Cardiac muscle cell (in vitro differentiated cells and primary cell): Measurements from ENCODE around the gene SEMA5A. TPM values are rescaled to one million over a fixed set of nuclear protein-coding genes. Genes with fewer than 3 reads are reported as not detected.

Source experiments
- DNase-seq, 2 donors: peaks; one replicate each; pipeline versions ENCODE4 v3.0.0 to v3.0.0-alpha.2; 2010 to 2017; ENCODE audit warnings: low read depth in 1 of 2, low spot score in 1 of 2
- H3K27ac ChIP-seq: fragments of 200-600 bp; sonication (generic); 2 replicates; pipeline ENCODE4 v1.5.1; 2016
- H3K27me3 ChIP-seq: fragments of 200-600 bp; sonication (generic); 2 replicates; pipeline ENCODE4 v1.6.0; 2016; ENCODE audit warnings: control low read depth
- H3K36me3 ChIP-seq: fragments of 200-600 bp; sonication (generic); 2 replicates; pipeline ENCODE4 v1.5.1; 2016; ENCODE audit warnings: control low read depth
- H3K4me1 ChIP-seq: fragments of 200-600 bp; sonication (generic); 2 replicates; pipeline ENCODE4 v1.8.1; 2017; ENCODE audit warnings: low read depth, mild to moderate bottlenecking, mixed run types
- H3K4me3 ChIP-seq: fragments of 200-600 bp; sonication (generic); 2 replicates; pipeline ENCODE4 v1.5.1; 2016; ENCODE audit warnings: mild to moderate bottlenecking
- H3K9me3 ChIP-seq: fragments of 200-600 bp; sonication (generic); 2 replicates; pipeline ENCODE4 v1.5.1; 2017; ENCODE audit warnings: low read depth, mild to moderate bottlenecking, control low read depth
- CTCF ChIP-seq: IDR thresholded peaks from 2 replicates; pipeline ENCODE4 v1.5.1; 2012; ENCODE audit warnings: low read depth, mild to moderate bottlenecking, low read length
- polyA plus RNA-seq: library from polyadenylated mRNA; unstranded; fragments of >200 nt; fragmentation: Nextera tagmentation; extraction: Ambion mirVana; gene quantifications from 2 replicates; pipeline ENCODE4 v1.2.1, GENCODE V29; 2016
- total RNA-seq: library from RNA; depleted of rRNA; stranded (reverse); fragments of >200 nt; gene quantifications from 2 replicates; pipeline ENCODE4 v1.2.3, GENCODE V29; 2016

The SEMA5A gene
- total and polyA plus RNA-seq, 2 experiments from 2014 or later: 15.7 to 16.6 TPM

DNA sequence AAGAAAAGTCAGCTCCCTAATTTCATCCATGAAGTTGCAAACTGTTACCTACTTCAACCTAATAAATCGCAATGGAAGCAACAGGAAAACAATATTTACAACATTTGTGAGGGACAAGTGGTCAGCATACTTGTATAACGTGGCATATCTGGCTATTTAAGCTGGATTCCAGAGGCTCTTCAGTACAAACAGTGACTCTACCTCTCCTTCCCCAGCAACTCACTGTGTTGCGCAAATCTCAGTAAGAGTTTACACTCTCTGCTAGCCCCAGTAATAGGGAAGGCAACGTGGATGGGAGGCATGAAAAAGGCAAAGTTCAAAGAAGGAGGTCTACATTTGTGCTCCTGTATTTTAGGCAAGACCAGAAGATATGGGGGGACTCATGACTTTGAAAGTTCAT lies 18.9 kb upstream of the SEMA5A start:
- Histone ChIP-seq H3K9me3 (no peaks in the 10 kb centered on the region), H3K27ac (no peak overlapping the region), H3K36me3 (no peaks in the 10 kb centered on the region), H3K4me3 (no peak overlapping the region), H3K4me1 (no peaks in the 10 kb centered on the region), H3K27me3 (no peaks in the 10 kb centered on the region)
- no peak for TF ChIP-seq CTCF
- no peak for DNase-seq

GRCh38 chr5:9562141-9562540 lies 16.3 kb upstream of the SEMA5A start:
- no peaks in the 10 kb centered on the region for H3K9me3 ChIP-seq
- H3K4me3 ChIP-seq: no peak overlapping the region
- no peaks in the 10 kb centered on the region for H3K27me3 ChIP-seq
- H3K27ac ChIP-seq: no peak overlapping the region
- TF ChIP-seq CTCF: no peak
- H3K4me1 ChIP-seq: no peaks in the 10 kb centered on the region
- no peaks in the 10 kb centered on the region for H3K36me3 ChIP-seq
- peak in 1 of 2 donors; percentile 4 for DNase-seq

DNA sequence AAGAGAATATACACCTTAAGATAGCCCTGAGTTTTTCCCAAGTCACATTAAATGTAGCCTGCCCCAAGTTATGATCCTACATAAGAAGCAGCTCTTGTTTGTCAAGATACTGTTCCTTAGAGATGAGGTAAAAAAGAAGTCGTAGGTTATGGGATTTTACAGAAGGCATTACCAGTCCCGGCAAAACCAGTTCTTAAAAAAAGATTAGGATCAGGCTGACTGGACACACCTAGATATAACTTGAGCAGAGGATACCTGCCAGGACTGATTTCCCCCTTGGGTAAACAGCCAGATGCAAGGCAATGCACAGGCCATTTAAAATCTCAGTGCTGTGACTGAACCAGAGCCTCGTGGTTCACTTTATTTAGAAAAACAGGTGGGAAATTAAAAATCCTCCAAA lies 14.1 kb upstream of the SEMA5A start:
- Histone ChIP-seq H3K36me3 (no peaks in the 10 kb centered on the region), H3K4me3 (no peak overlapping the region), H3K9me3 (no peaks in the 10 kb centered on the region), H3K27ac (no peak overlapping the region), H3K4me1 (no peaks in the 10 kb centered on the region), H3K27me3 (no peaks in the 10 kb centered on the region)
- DNase-seq: no peak
- no peak for TF ChIP-seq CTCF

GRCh38 chr5:9558319-9558965 lies 12.6 kb upstream of the SEMA5A start:
- Histone ChIP-seq H3K4me3 (no peak overlapping the region), H3K36me3 (no peaks in the 10 kb centered on the region), H3K27me3 (no peaks in the 10 kb centered on the region), H3K27ac (no peak overlapping the region), H3K9me3 (no peaks in the 10 kb centered on the region), H3K4me1 (no peaks in the 10 kb centered on the region)
- DNase-seq: no peak
- TF ChIP-seq CTCF: no peak

- Histone ChIP-seq H3K27ac (no peak overlapping the region), H3K27me3 (no peaks in the 10 kb centered on the region), H3K9me3 (no peaks in the 10 kb centered on the region), H3K4me3 (no peak overlapping the region), H3K36me3 (no peaks in the 10 kb centered on the region), H3K4me1 (no peaks in the 10 kb centered on the region)
- TF ChIP-seq CTCF: no peak
- DNase-seq: no peak
Measured at GRCh38 chr5:9557696-9558095, 11.8 kb upstream of the SEMA5A start.
